K562 (cell line): Measurements from ENCODE around the gene ZKSCAN5. TPM values are rescaled to one million over a fixed set of nuclear protein-coding genes. Genes with fewer than 3 reads are reported as not detected.

Experiments
- ATAC-seq: fragments of 200-7000 bp; cut with Tn5 transposase; 3 replicates; pipeline ENCODE4 v1.9.1; 2020; ENCODE audit warnings: moderate library complexity
- BruUV-seq: library from RNA; stranded (reverse); fragments of 400-500 nt; replicated peaks from 2 replicates; lab custom pipeline; 2021; lab: Mats Ljungman, UMichigan
- CTCF ChIA-PET: fragments of 300-600 bp; formaldehyde crosslinking; extraction: SDS; loops from one replicate; lab custom pipeline; 2021; ENCODE audit warnings: low intra/inter-chr PET ratio; lab: Yijun Ruan, JAX
- POLR2A ChIA-PET: fragments of 300-600, 350-650 bp; sonication (Branson Sonifier 250); formaldehyde crosslinking; extraction: SDS; loops from one replicate; lab custom pipeline; 2021; ENCODE audit warnings: antibody characterized with exemption, inconsistent platforms; lab: Yijun Ruan, JAX
- DNase-seq, 4 experiments: peaks; one replicate each; pipeline versions ENCODE4 v3.0.0 to v3.0.0-alpha.2; 2011 to 2018; ENCODE audit warnings: low spot score in 3 of 4, mixed read lengths in 3 of 4; ENCODE audit errors: extremely low read depth in 1 of 4
- FAIRE-seq: peaks from 2 replicates; lab custom pipeline; 2011; peaks lifted over from hg19 to GRCh38; lab: Jason Lieb, UNC
- H2AFZ ChIP-seq: 2 replicates; pipeline ENCODE4 v1.6.0; 2011; ENCODE audit warnings: low read depth, low read length, control low read depth, inconsistent platforms
- H3K27ac ChIP-seq: fragments of 200-600 bp; 3 replicates; pipeline ENCODE4 v1.8.0; 2011; ENCODE audit warnings: low read depth, mild to moderate bottlenecking, control low read depth, inconsistent platforms, low read length, moderate library complexity, mixed read lengths; ENCODE audit errors: extremely low read depth
- H3K27me3 ChIP-seq, 2 experiments: fragments of 300-600 bp in 1 of 2; 2 replicates in 1 of 2; 3 replicates in 1 of 2; pipeline versions ENCODE4 v1.6.0 to v1.8.0; 2011; ENCODE audit warnings: inconsistent platforms in 2 of 2, low read length in 2 of 2, mild to moderate bottlenecking in 1 of 2, mixed read lengths in 1 of 2, moderate library complexity in 1 of 2; ENCODE audit not compliant: control insufficient read depth in 2 of 2, insufficient read depth in 2 of 2
- H3K36me3 ChIP-seq: fragments of 300-600 bp; 3 replicates; pipeline ENCODE4 v1.8.0; 2011; ENCODE audit warnings: mild to moderate bottlenecking, low read length, inconsistent platforms; ENCODE audit not compliant: control insufficient read depth, insufficient read depth
- H3K4me1 ChIP-seq, 2 experiments: fragments of 200-600 bp in 1 of 2; replicated peaks in 1 of 2; 2 replicates in 1 of 2; 3 replicates in 1 of 2; pipeline versions ENCODE4 v1.5.1 to v1.8.0; 2011; ENCODE audit warnings: inconsistent platforms in 2 of 2, low read length in 2 of 2, mild to moderate bottlenecking in 1 of 2, mixed read lengths in 1 of 2, moderate library complexity in 1 of 2; ENCODE audit not compliant: control insufficient read depth in 2 of 2, insufficient read depth in 2 of 2
- H3K4me2 ChIP-seq: 2 replicates; pipeline ENCODE4 v1.6.1; 2011; ENCODE audit warnings: low read length, control low read depth, inconsistent platforms, mixed read lengths; ENCODE audit not compliant: insufficient read depth
- H3K4me3 ChIP-seq: fragments of 200-600 bp; sonication (generic), shearing (Covaris generic); 2 replicates; pipeline ENCODE4 v1.5.1; 2016; ENCODE audit warnings: control low read depth, inconsistent platforms
- H3K79me2 ChIP-seq: fragments of 200-600 bp; 3 replicates; pipeline ENCODE4 v1.8.0; 2011; ENCODE audit warnings: low read length, inconsistent platforms; ENCODE audit not compliant: control insufficient read depth, insufficient read depth
- H3K9ac ChIP-seq, 2 experiments: 2 replicates each; pipeline versions ENCODE4 v1.6.0 to v1.6.1; 2011; ENCODE audit warnings: low read depth in 2 of 2, low read length in 2 of 2, control low read depth in 1 of 2, inconsistent platforms in 1 of 2, mild to moderate bottlenecking in 1 of 2, mixed read lengths in 1 of 2; ENCODE audit not compliant: insufficient read depth in 1 of 2
- H3K9me1 ChIP-seq: one replicate; pipeline ENCODE4 v1.6.0; 2011; ENCODE audit warnings: inconsistent platforms, mild to moderate bottlenecking, low read length, moderate library complexity; ENCODE audit not compliant: control insufficient read depth, insufficient read depth
- H3K9me3 ChIP-seq: replicated peaks from 2 replicates; pipeline ENCODE4 v1.5.1; 2011; ENCODE audit warnings: low read depth, low read length, inconsistent platforms; ENCODE audit not compliant: control insufficient read depth, insufficient read depth
- H4K20me1 ChIP-seq: replicated peaks from 2 replicates; pipeline ENCODE4 v1.6.1; 2011; ENCODE audit warnings: low read length, inconsistent platforms, mixed read lengths; ENCODE audit not compliant: control insufficient read depth, insufficient read depth
- CREBBP ChIP-seq: IDR thresholded peaks from one replicate; pipeline ENCODE4 v1.6.1; 2012; ENCODE audit warnings: low read depth, mild to moderate bottlenecking, control low read depth, inconsistent platforms, low read length
- ELF1 ChIP-seq: fragments of 200-800 bp; sonication (Bioruptor generic); IDR thresholded peaks from 2 replicates; pipeline ENCODE4 v1.6.1; 2016; ENCODE audit warnings: missing genetic modification characterization, missing compliant biosample characterization
- FOXM1 ChIP-seq, 2 experiments: fragments of 450-650 bp in 1 of 2; sonication (generic) in 1 of 2; formaldehyde crosslinking in 1 of 2; IDR thresholded peaks; 2 replicates each; pipeline versions ENCODE4 v1.6.1 to v1.9.0; 2017 to 2022; ENCODE audit warnings: low read depth in 2 of 2, mild to moderate bottlenecking in 2 of 2, missing genetic modification reagents in 1 of 2, moderate library complexity in 1 of 2
- HES1 ChIP-seq: fragments of 450-650 bp; IDR thresholded peaks from 2 replicates; pipeline ENCODE4 v1.6.1; 2016; ENCODE audit warnings: low read depth, mild to moderate bottlenecking, moderate library complexity
- L3MBTL2 ChIP-seq: fragments of 450-650 bp; IDR thresholded peaks from 2 replicates; pipeline ENCODE4 v1.6.1; 2016; ENCODE audit warnings: mild to moderate bottlenecking, moderate library complexity
- NFATC3 ChIP-seq: fragments of 450-650 bp; IDR thresholded peaks from 2 replicates; pipeline ENCODE4 v1.6.1; 2017; ENCODE audit warnings: mild to moderate bottlenecking
- PREB ChIP-seq: sonication (generic); formaldehyde crosslinking; IDR thresholded peaks from 2 replicates; pipeline ENCODE4 v1.8.1; 2023; ENCODE audit warnings: mild to moderate bottlenecking, missing genetic modification reagents
- RERE ChIP-seq: sonication (generic); formaldehyde crosslinking; IDR thresholded peaks from 2 replicates; pipeline ENCODE4 v1.8.0; 2023; ENCODE audit warnings: missing genetic modification reagents, mild to moderate bottlenecking, borderline replicate concordance
- SMAD1 ChIP-seq: fragments of 150-350 bp; IDR thresholded peaks from 2 replicates; pipeline ENCODE4 v1.6.1; 2014; ENCODE audit warnings: low read length, low read depth; ENCODE audit not compliant: partially characterized antibody
- ZBTB11 ChIP-seq, 3 experiments: fragments of 200-800 bp in 1 of 3; fragments of 250-450 bp in 1 of 3; fragments of 450-650 bp in 1 of 3; sonication (Bioruptor Pico) in 1 of 3; sonication (Bioruptor generic) in 1 of 3; formaldehyde crosslinking in 1 of 3; IDR thresholded peaks; 2 replicates each; pipeline versions ENCODE4 v1.6.1 to v1.8.0; 2016 to 2022; ENCODE audit warnings: mild to moderate bottlenecking in 2 of 3, missing genetic modification characterization in 2 of 3, missing compliant biosample characterization in 1 of 3, moderate library complexity in 1 of 3
- WGBS: fragments of 100-300 bp; shearing (Covaris generic); methylation state at CpG from one replicate; pipeline ENCODE4 v1.1.6; 2016; ENCODE audit warnings: low coverage, mixed read lengths; ENCODE audit not compliant: insufficient coverage; ENCODE audit errors: missing lambda C conversion rate; 5-methylcytosine and 5-hydroxymethylcytosine counted together
- in situ Hi-C: fragments of 300-500 bp; cut with MboI; formaldehyde crosslinking; loops from 4 replicates; pipeline ENCODE4 v1.15.0; 2018; ENCODE audit warnings: inconsistent platforms, mixed read lengths
- intact Hi-C: fragments of 100-400 bp; cut with micrococcal nuclease; formaldehyde crosslinking; loops from 2 replicates; pipeline ENCODE4 v1.14.2; 2022
- polyA plus RNA-seq, 8 experiments: library from polyadenylated mRNA; depleted of rRNA in 4 of 8; stranded (reverse) in 5 of 8; unstranded in 3 of 8; fragments of >200 nt; fragmentation: Nextera tagmentation in 2 of 8; fragmentation: Illumina TruSeq in 1 of 8; extraction: Ambion mirVana in 2 of 8; extraction: Trizol in 1 of 8; gene quantifications; 2 replicates each; pipeline versions ENCODE4 v1.2.1 to v1.2.3, GENCODE V29; 2011 to 2014; ENCODE audit warnings: inconsistent platforms in 1 of 8, missing spikeins in 1 of 8
- total RNA-seq, 7 experiments: library from RNA; depleted of rRNA in 6 of 7; stranded (reverse); fragments of >200 nt in 6 of 7; fragmentation: Illumina TruSeq in 2 of 7; extraction: Trizol in 2 of 7; gene quantifications; 2 replicates each; pipeline versions ENCODE4 v1.2.1 to v1.2.3, GENCODE V29; 2011 to 2021; ENCODE audit warnings: low replicate concordance in 1 of 7

The ZKSCAN5 gene
- total and polyA plus RNA-seq, 9 of the 15 experiments (the other 6 are each of a cell fraction or from before 2014, with no cell fraction given): 4.2 to 19.0 (median 15.0) TPM

GRCh38 chr7:99459087-99459486 lies 45.4 kb upstream of the ZKSCAN5 start:
- peak; percentile 35 for FAIRE-seq
- in situ Hi-C loops: no loop called here
- TF ChIP-seq L3MBTL2 (no peak), ELF1 (tag) (no peak), RERE (no peak), HES1 (no peak), PREB (CRISPR knock-in tag) (0 out of 2 replicates have a peak, but pooled peaks have one; percentile 59), FOXM1 (IDR thresholded peaks at IDR 0.05; ENCODE audit: low read depth) (no peak), FOXM1 (CRISPR knock-in tag; IDR thresholded peaks at IDR 0.05; ENCODE audit: low read depth) (no peak), CREBBP (no peak), NFATC3 (0 out of 2 replicates have a peak, but pooled peaks have one; percentile 32), SMAD1 (peak; percentile 25), ZBTB11 (CRISPR knock-in tag; IDR thresholded peaks at IDR 0.05) (0 out of 6 replicates have a peak, but pooled peaks of 1 of the 3 experiments have one; percentile 14)

More at GRCh38 chr7:99459087-99459486, 45.4 kb upstream of the ZKSCAN5 start:
- Histone ChIP-seq H3K4me3 (no peak overlapping the region), H3K9me3 (no peaks in the 10 kb centered on the region), H2AFZ (no peak overlapping the region), H3K4me1 (peaks cover 8 to 22% of the 10 kb centered on the region in 2 experiments; a peak in 4 of 5 replicates), H3K9me1 (no peaks in the 10 kb centered on the region), H3K79me2 (peaks cover 72% of the 10 kb centered on the region), H3K27me3 (no peaks in the 10 kb centered on the region), H3K36me3 (peaks cover 97% of the 10 kb centered on the region), H3K4me2 (no peak overlapping the region), H3K27ac (no peak overlapping the region), H4K20me1 (peaks cover 58% of the 10 kb centered on the region), H3K9ac (no peak overlapping the region)
- intact Hi-C loops: no loop called here
- 84% methylated on average over 8 of the region's 8 CpGs for WGBS
- ATAC-seq (peak; percentile 77), DNase-seq (peak in 2 of 4 experiments; percentile 47 to 68)
- no TSS peak for BruUV-seq
- ChIA-PET POLR2A (interaction anchor here (0.6 to 1.0 kb wide), 4 partner anchors 9 to 27 kb away, joined by 3 to 5 read pairs (median 4); partner anchors contain the start of genes CPSF4 and PTCD1), CTCF (no interaction called here)
